PC-9 (cell line): ENCODE data around the gene ARHGAP44.

Experiments
- EZH2 ChIP-seq: fragments of 200-600 bp; sonication (generic); IDR thresholded peaks from 2 replicates; pipeline ENCODE4 v1.8.0; 2017; ENCODE audit warnings: antibody characterized with exemption, low read depth
- TF ChIP-seq, protein P1 (sequence below): fragments of 200-600 bp; sonication (generic); conservative IDR thresholded peaks from 2 replicates; pipeline ENCODE4 v1.6.1; 2017; ENCODE audit warnings: mixed run types, antibody characterized with exemption, mild to moderate bottlenecking, moderate library complexity

GRCh38 chr17:12789075-12789480 is 220 bp upstream of the ARHGAP44 start:
- TF ChIP-seq, protein P1, sequence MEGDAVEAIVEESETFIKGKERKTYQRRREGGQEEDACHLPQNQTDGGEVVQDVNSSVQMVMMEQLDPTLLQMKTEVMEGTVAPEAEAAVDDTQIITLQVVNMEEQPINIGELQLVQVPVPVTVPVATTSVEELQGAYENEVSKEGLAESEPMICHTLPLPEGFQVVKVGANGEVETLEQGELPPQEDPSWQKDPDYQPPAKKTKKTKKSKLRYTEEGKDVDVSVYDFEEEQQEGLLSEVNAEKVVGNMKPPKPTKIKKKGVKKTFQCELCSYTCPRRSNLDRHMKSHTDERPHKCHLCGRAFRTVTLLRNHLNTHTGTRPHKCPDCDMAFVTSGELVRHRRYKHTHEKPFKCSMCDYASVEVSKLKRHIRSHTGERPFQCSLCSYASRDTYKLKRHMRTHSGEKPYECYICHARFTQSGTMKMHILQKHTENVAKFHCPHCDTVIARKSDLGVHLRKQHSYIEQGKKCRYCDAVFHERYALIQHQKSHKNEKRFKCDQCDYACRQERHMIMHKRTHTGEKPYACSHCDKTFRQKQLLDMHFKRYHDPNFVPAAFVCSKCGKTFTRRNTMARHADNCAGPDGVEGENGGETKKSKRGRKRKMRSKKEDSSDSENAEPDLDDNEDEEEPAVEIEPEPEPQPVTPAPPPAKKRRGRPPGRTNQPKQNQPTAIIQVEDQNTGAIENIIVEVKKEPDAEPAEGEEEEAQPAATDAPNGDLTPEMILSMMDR = no peak
- no peak for TF ChIP-seq EZH2
